GM12865 (cell line): ENCODE data around the gene RREB1.

Experiments used
- DNase-seq: peaks from one replicate; pipeline ENCODE4 v3.0.0; 2010; ENCODE audit warnings: low read depth
- H3K4me3 ChIP-seq: 2 replicates; pipeline ENCODE4 v1.5.1; 2011; ENCODE audit warnings: mild to moderate bottlenecking, low read depth, low read length, control low read depth
- TF ChIP-seq, protein P1 (sequence below): IDR thresholded peaks from 2 replicates; pipeline ENCODE4 v1.5.1; 2011; ENCODE audit warnings: low read length, control low read depth, low read depth, inconsistent platforms; ENCODE audit not compliant: insufficient read depth; ENCODE audit errors: missing control alignments

RREB1 gene

DNA sequence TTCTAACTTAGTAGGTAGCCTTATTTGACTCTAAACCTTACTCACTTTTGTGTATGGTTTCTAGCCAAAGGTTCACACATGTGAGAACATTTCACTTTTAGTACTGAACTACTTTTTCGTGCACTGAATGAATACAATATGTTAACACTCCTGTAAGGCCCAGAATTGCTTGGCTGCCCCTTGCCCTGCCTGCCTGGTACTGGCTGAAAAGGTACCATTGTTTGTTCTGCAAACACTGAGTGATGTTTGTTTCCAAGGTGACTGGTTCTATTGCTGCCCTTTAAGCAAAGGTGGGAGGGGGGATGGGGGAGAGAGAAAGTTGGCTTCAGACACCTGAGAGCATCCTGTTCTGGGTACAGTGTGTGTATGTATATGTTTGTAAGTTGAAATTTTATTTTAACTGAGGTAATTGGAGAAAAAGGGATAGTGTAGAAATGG, 31.2 kb downstream of the RREB1 start:
- H3K4me3 ChIP-seq: no peak overlapping the region
- TF ChIP-seq, protein P1, sequence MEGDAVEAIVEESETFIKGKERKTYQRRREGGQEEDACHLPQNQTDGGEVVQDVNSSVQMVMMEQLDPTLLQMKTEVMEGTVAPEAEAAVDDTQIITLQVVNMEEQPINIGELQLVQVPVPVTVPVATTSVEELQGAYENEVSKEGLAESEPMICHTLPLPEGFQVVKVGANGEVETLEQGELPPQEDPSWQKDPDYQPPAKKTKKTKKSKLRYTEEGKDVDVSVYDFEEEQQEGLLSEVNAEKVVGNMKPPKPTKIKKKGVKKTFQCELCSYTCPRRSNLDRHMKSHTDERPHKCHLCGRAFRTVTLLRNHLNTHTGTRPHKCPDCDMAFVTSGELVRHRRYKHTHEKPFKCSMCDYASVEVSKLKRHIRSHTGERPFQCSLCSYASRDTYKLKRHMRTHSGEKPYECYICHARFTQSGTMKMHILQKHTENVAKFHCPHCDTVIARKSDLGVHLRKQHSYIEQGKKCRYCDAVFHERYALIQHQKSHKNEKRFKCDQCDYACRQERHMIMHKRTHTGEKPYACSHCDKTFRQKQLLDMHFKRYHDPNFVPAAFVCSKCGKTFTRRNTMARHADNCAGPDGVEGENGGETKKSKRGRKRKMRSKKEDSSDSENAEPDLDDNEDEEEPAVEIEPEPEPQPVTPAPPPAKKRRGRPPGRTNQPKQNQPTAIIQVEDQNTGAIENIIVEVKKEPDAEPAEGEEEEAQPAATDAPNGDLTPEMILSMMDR: no peak
- peak; percentile 63 for DNase-seq

DNA sequence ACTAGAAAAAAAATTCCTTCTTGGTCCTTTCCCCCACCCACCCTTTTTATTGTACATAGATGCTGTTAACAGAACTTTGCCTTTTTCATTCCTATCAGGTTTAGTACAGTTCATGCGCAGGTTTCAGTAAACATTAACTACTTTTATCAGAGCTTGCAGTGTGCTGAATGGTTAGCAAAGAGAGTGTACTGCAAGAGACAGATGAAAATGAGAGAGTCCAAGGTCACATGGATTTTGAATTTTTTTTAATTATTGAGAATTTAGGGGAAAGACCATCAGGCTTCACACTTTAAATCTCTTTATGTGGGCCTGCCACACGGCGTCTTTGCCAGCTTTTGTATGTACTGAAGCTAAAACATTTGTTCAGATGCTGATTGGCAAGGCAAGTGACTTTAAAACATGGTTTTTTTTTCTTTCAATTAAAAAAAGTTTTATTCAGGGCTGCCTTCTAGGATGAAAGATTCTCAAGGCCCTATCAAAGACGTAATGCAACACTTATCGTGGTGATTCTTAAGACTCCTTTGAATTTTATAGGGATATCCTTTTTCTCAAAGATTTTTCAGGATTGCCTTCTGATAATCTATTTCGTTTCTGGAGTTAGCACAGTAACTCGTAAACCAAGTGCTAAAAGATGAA, 32.2 kb downstream of the RREB1 start:
- DNase-seq: no peak
- peak overlapping the region; percentile 72; the same call in 1 of the 2 replicates for H3K4me3 ChIP-seq
- TF ChIP-seq, protein P1: no peak

DNA sequence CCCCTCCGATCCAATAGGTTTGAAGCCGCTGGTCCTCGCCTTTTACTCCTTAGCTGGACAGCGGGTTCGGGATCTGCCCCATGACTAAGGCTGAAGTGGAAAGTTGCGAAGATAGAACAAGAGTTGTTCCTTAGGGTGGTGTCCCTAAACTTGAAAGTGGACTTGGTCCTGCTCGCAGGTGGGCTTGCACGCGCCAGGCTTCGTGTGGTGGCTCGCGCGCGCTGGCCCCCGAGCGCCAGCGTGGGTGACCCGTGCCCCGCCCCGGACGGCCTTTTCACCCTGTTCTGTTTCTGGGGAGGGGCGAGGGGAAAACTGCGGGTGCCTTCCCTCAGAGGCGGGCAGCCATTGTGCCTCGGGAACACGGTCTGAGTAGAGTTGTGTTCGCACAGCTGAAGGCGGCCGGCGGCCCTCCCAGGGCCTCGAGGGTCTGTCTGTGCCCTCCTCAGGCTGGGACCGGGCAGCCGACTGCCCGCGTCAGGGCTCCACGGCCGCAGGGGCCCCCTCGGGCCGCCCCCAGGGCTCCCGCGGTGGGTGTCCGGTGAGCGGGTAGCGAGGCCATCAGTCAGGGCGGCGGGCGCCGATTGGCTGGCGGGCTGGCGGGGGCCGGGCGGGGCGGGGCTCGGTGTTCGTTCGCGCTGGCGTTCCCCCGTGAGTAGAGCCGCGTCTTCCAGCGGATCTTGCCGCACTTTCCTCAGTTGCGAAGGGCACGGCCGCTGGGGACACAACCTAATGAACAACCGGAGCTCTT, 33.0 kb downstream of the RREB1 start:
- TF ChIP-seq, protein P1: no peak
- peak overlapping the region; percentile 72 for H3K4me3 ChIP-seq
- DNase-seq: peak; percentile 82

DNA sequence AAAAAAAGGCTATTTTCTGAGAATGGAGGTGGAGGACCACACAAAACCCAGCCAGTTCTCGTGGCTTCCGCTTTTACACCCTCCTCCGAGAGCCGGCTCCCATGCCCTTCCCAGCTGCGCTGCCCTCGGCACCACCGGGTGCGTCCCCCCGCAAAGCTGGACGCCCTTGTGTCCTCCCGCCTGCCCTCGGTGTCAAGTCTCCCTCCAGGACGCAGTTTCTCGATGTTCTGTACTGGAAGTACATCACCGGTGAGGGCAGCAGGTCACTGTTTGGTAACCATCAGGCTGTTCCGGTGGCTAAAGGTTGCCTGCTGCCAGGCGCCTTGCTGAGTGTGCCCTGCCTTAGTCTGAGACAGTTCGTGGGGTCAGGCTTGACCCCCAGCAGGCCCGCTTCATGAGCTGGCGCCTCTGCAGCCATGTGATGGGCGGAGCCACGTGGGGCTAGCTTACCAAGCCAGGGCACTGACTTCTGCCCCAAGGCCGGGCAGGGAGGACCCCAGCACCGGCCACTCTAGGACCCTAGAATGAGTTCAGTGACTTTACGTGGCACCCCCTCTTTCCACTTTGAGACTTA, 34.6 kb downstream of the RREB1 start:
- H3K4me3 ChIP-seq: no peak overlapping the region
- TF ChIP-seq, protein P1: no peak
- no peak for DNase-seq

DNA sequence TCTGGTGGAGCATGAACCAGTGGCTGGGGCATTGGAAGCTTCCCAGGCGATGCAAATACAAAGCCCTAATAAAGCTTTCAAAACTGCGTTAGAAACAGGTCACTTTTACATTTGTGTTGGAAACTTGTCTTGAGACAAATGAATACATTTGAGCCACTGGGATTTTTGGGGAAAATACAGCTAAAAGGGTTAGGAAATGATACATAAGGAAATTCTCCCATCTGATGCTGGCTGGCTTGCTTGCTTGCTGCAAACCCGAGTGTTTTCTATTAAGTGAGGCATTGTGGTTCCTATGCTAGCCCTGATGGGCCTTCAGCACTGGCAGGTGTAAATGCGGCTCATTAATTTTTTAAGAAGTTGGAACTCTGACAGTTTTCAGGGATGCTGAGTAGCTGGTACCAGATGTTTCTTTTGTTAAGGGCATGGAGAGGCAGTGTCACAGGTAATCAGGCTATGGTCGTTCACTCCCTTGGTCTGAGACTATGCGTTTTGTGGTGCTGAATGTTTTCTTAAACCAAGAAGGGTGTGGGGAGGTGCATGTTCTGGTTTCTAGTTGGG, 35.2 kb downstream of the RREB1 start:
- no peak overlapping the region for H3K4me3 ChIP-seq
- DNase-seq: peak; percentile 34
- TF ChIP-seq, protein P1: no peak

DNA sequence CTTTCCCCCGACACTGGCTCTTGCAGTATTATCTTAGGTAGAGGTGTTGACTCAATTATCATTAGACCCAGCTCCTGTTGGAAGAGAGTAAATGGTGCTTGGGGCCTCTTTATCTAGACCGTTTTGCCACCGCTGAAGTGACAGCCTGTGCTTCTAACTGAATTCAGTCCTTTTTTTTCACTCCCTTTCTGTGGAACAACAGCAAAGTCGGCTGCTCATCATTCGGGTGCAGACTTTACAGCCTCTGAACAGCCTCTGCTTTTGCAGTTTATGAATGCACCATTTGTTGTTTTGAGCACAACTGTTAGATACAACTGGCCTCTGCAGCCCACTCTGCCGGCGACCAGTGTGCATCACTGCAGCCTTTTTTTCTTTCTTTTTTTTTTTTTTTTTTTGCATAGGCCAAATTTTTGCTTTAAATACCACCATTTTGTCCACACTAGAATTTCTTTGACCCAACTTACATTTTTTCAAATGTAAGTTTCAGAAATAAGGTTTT, 35.8 kb downstream of the RREB1 start:
- DNase-seq: no peak
- no peak overlapping the region for H3K4me3 ChIP-seq

More for the DNA sequence above, 35.8 kb downstream of the RREB1 start:
- TF ChIP-seq, protein P1: no peak
